ENCODE data around the gene GTSE1.

Gene GTSE1

GRCh38 chr22:46366327-46366731 lies 69.7 kb downstream of the GTSE1 start:
- DNase-seq = no peak

GRCh38 chr22:46366801-46367706 lies 70.4 kb downstream of the GTSE1 start:
- no peak for DNase-seq

GRCh38 chr22:46367707-46368191 lies 71.1 kb downstream of the GTSE1 start:
- DNase-seq = peak; percentile 48

- no peak for DNase-seq
Measured at GRCh38 chr22:46368422-46368821, 71.8 kb downstream of the GTSE1 start.

- DNase-seq = no peak
Measured at GRCh38 chr22:46368871-46369715, 72.4 kb downstream of the GTSE1 start.

- no peak for DNase-seq
Measured at GRCh38 chr22:46369716-46370583, 73.3 kb downstream of the GTSE1 start.

GRCh38 chr22:46370584-46371291 lies 74.1 kb downstream of the GTSE1 start:
- no peak for DNase-seq

GRCh38 chr22:46371623-46372226 lies 75.1 kb downstream of the GTSE1 start:
- DNase-seq = no peak

- no peak for DNase-seq
Measured at GRCh38 chr22:46372686-46373085, 76.0 kb downstream of the GTSE1 start.

- DNase-seq = no peak
Measured at GRCh38 chr22:46373159-46373558, 76.5 kb downstream of the GTSE1 start.

- DNase-seq = no peak
Measured at GRCh38 chr22:46373921-46374662, 77.4 kb downstream of the GTSE1 start.

- no peak for DNase-seq
Measured at GRCh38 chr22:46374663-46375474, 78.2 kb downstream of the GTSE1 start.

GRCh38 chr22:46376111-46376510 lies 79.4 kb downstream of the GTSE1 start:
- DNase-seq = no peak

GRCh38 chr22:46376908-46377524 lies 80.3 kb downstream of the GTSE1 start:
- no peak for DNase-seq

GRCh38 chr22:46377525-46378425 lies 81.1 kb downstream of the GTSE1 start:
- no peak for DNase-seq

- no peak for DNase-seq
Measured at GRCh38 chr22:46378426-46379065, 81.9 kb downstream of the GTSE1 start.
